Lower lobe of right lung (tissue), 2 donors: ENCODE results near the gene SPATA16. TPM values are rescaled to one million over a fixed set of nuclear protein-coding genes. Genes with fewer than 3 reads are reported as not detected.
"Not testable (repeated sequence)": the region's sequence is repeated elsewhere in the genome, so short reads cannot be mapped to it uniquely, and the experiment has no call there.

Source experiments
- ATAC-seq, 2 donors: fragments of 200-7000 bp; cut with Tn5 transposase; one replicate each; pipeline ENCODE4 v1.9.1; 2020 to 2022; ENCODE audit warnings: mild to moderate bottlenecking in 2 of 2, moderate library complexity in 2 of 2
- DNase-seq: peaks from one replicate; pipeline ENCODE4 v3.0.0-alpha.2; 2020
- H3K27ac ChIP-seq: fragments of 200-600 bp; one replicate; pipeline ENCODE4 v1.8.0; 2022
- H3K27me3 ChIP-seq: fragments of 200-600 bp; one replicate; pipeline ENCODE4 v1.8.0; 2022; ENCODE audit warnings: low read depth
- H3K36me3 ChIP-seq: fragments of 200-600 bp; one replicate; pipeline ENCODE4 v1.8.0; 2022; ENCODE audit warnings: mild to moderate bottlenecking
- H3K4me1 ChIP-seq: fragments of 200-600 bp; one replicate; pipeline ENCODE4 v1.8.0; 2022
- H3K4me3 ChIP-seq: fragments of 200-600 bp; one replicate; pipeline ENCODE4 v1.8.0; 2022; ENCODE audit warnings: mild to moderate bottlenecking
- H3K9me3 ChIP-seq: fragments of 200-600 bp; one replicate; pipeline ENCODE4 v1.8.0; 2022
- intact Hi-C: fragments of 100-400 bp; cut with DNase I; formaldehyde crosslinking; loops from one replicate; pipeline ENCODE4 v1.11.0; 2022
- total RNA-seq: library from RNA; stranded (reverse); fragmentation: NEBNext Ultra II Directional; extraction: Animal tissue kit (Norgen Biotek cat#: 25700); gene quantifications from one replicate; pipeline ENCODE4 v1.2.1, GENCODE V29; 2021
- TF ChIP-seq, protein P1 (sequence below): fragments of 200-600 bp; IDR thresholded peaks from one replicate; pipeline ENCODE4 v1.8.0; 2022; ENCODE audit warnings: antibody characterized with exemption, mild to moderate bottlenecking
- donor health status: DM: no; HTN: yes; CAD: no; lungs with severe emphysema.

SPATA16 gene
- total RNA-seq, 1 donor from 2014 or later = not detected

DNA sequence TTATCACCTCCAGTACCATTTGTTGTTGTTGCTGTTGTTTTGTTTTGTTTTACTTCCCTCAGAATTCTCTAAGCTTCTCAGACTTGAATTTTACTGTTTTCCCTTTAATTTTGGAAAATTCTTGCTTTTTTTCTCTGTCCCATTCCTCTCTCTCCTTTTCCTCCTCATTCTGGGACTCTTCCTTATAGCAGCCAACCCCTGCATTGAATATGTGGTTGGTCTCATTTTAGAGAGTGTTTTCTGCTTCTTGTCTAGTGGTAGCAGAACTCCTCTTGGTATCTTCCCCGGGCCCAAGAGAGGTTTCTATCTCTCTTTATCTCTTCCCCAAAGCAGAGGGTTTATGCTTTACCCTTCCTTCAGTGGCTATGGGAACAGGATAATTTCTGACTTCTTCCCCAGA is 113.6 kb downstream of the SPATA16 start:
- ATAC-seq = no peak
- no peak overlapping the region for H3K27ac ChIP-seq
- intact Hi-C loops = no loop called here
- no peak overlapping the region for H3K4me3 ChIP-seq
- no peaks in the 10 kb centered on the region for H3K4me1 ChIP-seq
- no peaks in the 10 kb centered on the region for H3K27me3 ChIP-seq
- DNase-seq = no peak
- TF ChIP-seq, protein P1, sequence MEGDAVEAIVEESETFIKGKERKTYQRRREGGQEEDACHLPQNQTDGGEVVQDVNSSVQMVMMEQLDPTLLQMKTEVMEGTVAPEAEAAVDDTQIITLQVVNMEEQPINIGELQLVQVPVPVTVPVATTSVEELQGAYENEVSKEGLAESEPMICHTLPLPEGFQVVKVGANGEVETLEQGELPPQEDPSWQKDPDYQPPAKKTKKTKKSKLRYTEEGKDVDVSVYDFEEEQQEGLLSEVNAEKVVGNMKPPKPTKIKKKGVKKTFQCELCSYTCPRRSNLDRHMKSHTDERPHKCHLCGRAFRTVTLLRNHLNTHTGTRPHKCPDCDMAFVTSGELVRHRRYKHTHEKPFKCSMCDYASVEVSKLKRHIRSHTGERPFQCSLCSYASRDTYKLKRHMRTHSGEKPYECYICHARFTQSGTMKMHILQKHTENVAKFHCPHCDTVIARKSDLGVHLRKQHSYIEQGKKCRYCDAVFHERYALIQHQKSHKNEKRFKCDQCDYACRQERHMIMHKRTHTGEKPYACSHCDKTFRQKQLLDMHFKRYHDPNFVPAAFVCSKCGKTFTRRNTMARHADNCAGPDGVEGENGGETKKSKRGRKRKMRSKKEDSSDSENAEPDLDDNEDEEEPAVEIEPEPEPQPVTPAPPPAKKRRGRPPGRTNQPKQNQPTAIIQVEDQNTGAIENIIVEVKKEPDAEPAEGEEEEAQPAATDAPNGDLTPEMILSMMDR = no peak
- no peaks in the 10 kb centered on the region for H3K36me3 ChIP-seq
- no peaks in the 10 kb centered on the region for H3K9me3 ChIP-seq

DNA sequence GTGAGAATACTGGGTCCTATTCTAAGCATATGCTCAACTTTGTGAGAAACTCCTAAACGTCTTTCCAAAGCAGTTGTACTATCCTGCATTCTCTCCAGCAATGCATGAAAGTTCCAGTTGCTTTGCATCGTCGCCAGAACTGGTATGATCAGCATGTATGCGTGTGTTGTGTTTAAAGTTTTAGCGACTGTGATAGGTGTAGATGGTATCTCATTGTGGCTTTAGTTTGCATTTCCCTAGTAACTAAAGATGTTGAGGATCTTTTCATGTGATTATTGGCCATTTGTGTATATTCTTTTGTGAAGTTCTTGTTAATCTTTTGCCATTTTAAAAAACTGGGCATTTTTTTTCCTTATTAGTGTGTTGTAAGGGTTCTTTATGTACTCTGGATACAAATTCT is 115.1 kb downstream of the SPATA16 start:
- intact Hi-C loops = no loop called here
- Histone ChIP-seq H3K27me3 (no peaks in the 10 kb centered on the region), H3K36me3 (no peaks in the 10 kb centered on the region), H3K4me3 (no peak overlapping the region), H3K9me3 (no peaks in the 10 kb centered on the region), H3K27ac (no peak overlapping the region), H3K4me1 (no peaks in the 10 kb centered on the region)
- ATAC-seq (no peak), DNase-seq (no peak)
- TF ChIP-seq, protein P1 = no peak

DNA sequence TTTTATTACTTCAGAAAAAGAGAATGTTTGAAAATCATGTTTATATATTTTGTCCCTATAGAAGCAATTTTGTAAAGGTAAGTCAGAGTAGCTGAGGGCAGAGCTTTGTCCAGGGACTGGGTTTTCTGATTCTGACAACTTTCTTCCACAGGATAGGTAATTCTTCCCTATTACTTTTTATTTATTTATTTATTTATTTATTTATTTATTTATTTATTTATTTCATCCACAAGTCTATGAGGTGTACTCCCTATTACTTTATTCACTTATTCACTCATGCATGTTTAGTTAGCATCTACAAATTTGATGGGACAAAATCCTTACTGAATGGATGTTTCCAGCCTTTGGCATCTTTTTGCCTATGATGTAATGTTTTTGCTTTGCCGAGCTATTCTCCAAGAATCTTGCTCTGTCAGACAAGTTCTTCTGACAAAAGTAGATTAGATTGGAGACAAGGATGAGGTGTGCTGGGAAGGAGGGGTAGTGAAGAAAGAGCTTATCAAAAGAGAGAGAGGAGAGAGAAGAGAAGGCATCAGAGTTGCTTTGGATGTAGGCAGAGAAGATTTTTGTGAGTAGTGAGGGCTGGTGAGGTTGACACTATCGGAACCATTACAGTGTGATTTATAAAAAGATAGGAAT is 119.4 kb downstream of the SPATA16 start:
- intact Hi-C loops = no loop called here
- no peaks in the 10 kb centered on the region for H3K27me3 ChIP-seq
- H3K27ac ChIP-seq = no peak overlapping the region
- H3K4me1 ChIP-seq = no peaks in the 10 kb centered on the region
- no peak overlapping the region for H3K4me3 ChIP-seq
- no peaks in the 10 kb centered on the region for H3K9me3 ChIP-seq
- no peak for ATAC-seq
- H3K36me3 ChIP-seq = no peaks in the 10 kb centered on the region
- DNase-seq = no peak
- TF ChIP-seq, protein P1 = no peak

DNA sequence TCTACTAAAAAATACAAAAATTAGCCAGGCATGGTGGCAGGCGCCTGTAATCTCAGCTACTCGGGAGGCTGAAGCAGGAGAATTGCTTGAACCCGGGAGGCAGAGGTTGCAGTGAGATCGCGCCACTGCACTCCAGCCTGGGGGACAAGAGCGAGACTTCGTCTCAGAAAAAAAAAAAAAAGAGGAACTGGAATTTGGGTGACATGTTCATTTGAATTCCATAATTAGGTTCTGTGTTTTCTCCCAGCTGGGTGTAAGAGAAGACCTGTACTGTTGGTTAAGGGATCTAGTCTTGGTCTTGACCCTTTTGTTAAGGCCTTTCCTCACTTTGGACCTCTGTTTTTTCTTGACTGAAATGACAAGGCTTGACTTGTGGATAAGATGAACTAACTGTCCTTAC is 120.9 kb downstream of the SPATA16 start:
- intact Hi-C loops, H3K9me3 ChIP-seq, H3K4me3 ChIP-seq, H3K27ac ChIP-seq, H3K4me1 ChIP-seq, H3K36me3 ChIP-seq, ATAC-seq, DNase-seq, H3K27me3 ChIP-seq: not testable (repeated sequence)

DNA sequence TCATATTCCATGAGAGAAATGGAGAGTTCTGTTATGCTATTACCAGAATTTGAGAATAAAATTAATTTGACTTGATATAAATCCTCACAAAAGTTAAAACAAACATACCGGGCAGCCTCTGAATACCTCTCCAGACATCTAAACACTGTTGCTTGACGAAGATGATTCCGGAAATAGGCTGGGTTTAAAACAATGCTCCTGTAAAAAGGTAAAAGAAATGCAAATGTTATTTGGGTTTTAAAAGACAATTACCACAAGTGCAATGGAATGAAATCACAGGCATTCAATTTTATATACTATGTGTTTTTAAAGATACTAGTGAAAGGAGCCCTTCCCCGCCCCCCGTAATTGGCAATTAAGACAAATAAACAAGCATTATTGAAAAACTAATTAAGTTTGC is 121.7 kb downstream of the SPATA16 start:
- no peaks in the 10 kb centered on the region for H3K36me3 ChIP-seq
- no peak for DNase-seq
- intact Hi-C loops = no loop called here
- no peak overlapping the region for H3K27ac ChIP-seq
- no peaks in the 10 kb centered on the region for H3K9me3 ChIP-seq
- TF ChIP-seq, protein P1 = no peak
- no peaks in the 10 kb centered on the region for H3K4me1 ChIP-seq
- H3K27me3 ChIP-seq = no peaks in the 10 kb centered on the region
- H3K4me3 ChIP-seq = no peak overlapping the region
- ATAC-seq = no peak

DNA sequence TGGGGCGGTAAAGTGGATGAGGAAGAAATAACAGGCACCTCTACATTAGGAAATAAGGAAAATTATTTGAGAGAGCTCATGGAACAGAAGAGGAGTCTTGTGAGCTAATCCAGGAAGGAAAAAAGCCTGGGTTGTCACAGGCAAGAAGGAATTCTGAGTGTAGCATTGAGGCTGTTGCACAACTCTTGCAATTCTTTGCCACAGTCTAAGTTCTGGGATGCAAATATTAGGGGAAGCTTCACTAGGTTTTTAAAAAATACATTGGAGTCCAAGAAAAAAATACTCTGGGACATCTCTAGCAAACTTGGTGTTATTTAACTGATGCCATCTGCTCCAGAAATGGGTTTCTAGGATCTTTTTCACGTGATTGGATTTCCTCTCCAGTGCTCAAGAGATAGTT is 122.3 kb downstream of the SPATA16 start:
- TF ChIP-seq, protein P1 = no peak
- Histone ChIP-seq H3K4me1 (no peaks in the 10 kb centered on the region), H3K36me3 (no peaks in the 10 kb centered on the region), H3K9me3 (no peaks in the 10 kb centered on the region), H3K4me3 (no peak overlapping the region), H3K27ac (no peak overlapping the region), H3K27me3 (no peaks in the 10 kb centered on the region)
- no peak for ATAC-seq
- DNase-seq = no peak
- intact Hi-C loops = no loop called here
